Measurements from ENCODE around the gene C10orf71.

Gene C10orf71

DNA sequence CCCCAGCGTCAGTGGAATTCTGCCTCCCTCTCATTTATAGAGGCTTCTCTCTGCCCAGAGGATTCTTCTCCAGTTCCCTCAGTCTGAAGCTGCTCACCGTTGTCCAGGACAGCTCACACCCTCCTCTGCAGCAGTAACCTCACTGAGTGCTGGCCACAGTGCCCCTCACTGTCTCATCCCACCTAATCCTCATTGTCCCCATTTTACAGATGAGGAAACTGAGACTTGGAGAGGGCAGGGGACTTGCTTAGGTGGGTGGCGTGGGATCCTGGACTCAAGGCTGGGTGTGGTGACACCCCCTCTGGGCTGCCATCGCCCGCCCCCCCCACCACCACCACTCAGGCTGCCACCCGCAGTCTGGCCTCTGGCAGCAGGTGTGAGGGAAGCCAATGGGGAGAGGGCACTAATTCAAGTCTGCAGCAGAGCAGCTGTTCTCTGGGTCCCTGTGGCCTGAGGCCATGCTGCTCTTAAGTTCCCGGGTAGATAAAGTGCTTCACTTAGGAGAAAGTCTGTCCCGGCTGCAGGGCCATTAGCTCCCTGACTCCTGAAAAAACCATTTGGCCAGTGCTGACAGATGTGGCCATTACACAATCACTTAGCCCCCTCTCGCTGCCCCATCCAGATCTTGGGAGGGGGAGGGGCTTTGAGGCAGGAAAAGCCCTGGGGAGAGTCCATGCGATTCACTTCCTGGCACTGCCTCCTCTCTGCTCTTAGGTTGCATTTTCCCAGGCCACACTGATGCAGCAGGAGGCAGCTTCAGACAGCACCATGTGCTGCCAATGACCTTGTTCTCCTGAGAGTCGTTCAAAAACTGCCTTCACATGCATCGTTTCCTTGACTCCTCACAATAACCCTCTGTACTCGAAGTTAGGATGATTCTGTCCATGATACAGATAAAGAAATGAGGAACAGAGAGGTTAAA, 60.6 kb downstream of the C10orf71 start:
- peak; percentile 88 for DNase-seq (ENCODE audit: low read depth, low spot score)

DNA sequence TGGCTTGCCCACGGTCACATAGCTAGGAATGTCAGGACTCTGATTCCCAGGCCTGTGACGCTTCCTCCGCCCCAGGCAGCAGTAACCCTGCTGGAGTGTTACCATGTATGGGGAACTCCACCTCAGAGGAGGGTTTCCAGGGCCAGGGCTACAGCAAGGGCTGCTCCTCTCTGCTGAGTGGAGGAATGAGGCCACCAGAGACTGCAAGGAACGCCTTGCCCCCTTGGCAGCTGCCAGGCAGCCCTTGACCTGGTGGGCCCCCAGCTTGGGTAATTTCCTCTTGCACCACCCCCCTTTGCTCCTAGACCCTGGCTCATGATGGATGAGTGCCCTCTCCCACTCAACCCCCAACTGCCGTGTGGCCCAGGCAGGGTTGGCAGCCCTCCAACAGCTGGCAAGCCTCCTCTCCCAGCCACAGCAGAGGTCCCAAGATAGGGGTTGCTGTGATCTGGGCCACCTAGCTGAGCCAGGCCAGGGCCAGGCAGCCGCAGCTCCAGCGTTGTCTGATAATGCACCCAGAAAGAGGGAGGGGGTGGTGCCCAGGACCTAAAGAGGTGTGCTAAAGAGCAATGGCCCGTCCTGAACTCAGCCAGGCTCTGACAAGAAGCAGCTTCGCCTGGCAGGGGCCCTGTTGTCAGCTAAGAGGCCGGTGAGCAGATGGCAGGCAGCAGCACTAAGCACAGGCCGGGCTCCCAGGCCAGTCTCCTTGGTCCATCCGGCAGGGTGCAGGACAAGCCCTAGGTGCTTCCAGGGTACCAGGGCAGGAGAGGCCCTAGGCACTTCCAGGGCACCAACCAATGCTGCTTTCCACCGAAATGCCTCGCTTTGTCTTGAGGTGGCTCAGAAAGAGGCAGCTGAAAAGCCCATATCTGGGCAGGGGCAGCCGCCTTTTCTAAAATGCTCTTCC, 61.6 kb downstream of the C10orf71 start:
- no peak for DNase-seq (ENCODE audit: low read depth, low spot score)

DNA sequence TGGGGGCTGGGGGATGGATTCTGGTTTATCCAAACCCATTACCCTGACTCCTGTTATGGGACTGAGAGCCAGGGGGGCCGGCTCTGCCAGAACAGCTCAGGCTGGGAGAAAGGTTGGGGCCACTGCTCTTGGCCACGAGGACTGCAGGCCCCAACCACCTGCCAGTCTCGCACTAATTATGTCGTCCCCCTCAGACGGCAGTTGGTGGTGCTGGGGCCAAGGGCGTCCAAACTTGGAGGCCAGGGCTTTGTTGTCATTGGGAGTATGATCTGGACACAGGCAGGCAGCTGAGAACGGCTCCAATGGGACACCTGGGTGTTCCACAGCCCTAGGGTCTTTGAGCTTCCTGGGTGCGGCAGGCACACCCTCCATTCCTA, 62.2 kb downstream of the C10orf71 start:
- no peak for DNase-seq (ENCODE audit: low read depth, low spot score)

DNA sequence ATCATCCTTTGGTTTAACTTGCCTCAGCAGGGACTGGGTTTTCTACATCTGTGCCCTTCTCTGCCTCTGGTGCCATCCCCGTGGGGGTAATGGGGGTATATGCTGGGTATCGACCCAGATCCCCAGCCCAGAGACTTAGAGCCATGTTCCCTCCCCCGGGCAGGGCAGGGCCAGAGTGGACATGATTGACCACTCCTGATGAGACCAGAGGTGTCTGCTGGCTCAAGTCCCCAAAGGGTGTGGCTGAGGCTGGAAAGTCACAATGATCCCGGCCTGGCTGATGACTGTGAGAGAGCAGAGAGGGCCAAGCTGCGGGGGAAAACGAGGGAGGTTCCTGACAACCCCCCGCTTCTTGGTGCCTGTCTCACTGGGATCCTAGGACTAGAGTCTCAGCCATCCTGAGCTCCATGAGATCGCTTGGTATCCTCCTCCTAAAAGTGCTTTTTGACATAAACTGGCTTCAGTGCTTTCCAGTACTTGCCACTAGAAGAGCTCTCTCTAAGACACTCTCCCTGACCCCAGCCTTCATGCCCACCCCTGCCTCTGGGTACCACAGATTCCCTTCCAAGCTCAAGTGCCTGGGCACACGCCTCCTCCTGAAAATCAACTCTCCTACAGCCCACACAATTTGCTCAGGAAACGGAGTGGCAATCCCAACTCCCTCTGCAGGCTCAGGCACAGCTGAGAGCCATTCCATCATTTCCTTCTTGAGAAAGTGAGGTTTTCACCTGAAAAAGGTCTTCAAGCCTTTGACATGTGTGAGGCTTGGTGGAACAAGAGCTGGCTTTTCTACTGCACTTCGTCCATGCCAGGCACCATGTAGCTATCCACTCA, 63.0 kb downstream of the C10orf71 start:
- DNase-seq (ENCODE audit: low read depth, low spot score) = no peak

DNA sequence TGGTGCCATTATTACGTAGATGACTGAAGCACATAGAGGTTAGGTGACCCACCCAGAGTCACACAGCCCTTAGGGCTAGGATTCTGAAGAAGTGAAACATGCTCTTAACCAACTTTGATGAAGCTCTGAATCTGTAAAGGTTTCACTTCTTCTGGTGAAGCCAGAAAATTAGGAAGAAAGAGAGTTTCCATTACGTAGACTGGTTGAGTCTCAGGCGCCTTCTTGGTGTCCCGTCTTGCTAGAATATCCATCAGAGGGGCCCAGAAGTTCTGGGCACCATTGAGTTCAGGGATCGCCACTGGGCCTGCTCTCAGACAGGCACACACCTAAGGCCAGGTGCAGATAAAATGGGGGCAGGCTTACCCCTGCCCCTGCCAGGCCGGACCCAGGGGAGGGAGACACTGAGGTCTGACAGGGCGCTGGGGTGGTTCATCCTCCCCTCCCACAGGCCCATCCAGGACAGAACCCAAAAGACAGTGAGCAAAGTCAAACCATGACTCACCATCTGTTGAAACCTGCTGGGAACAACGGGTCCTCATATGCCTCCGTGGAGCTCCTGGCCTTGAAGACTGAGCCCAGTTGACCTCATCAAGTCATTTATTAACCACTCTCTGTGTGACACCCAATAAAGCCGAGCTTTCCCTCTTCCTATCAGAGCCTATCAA, 63.8 kb downstream of the C10orf71 start:
- no peak for DNase-seq (ENCODE audit: low read depth, low spot score)

DNA sequence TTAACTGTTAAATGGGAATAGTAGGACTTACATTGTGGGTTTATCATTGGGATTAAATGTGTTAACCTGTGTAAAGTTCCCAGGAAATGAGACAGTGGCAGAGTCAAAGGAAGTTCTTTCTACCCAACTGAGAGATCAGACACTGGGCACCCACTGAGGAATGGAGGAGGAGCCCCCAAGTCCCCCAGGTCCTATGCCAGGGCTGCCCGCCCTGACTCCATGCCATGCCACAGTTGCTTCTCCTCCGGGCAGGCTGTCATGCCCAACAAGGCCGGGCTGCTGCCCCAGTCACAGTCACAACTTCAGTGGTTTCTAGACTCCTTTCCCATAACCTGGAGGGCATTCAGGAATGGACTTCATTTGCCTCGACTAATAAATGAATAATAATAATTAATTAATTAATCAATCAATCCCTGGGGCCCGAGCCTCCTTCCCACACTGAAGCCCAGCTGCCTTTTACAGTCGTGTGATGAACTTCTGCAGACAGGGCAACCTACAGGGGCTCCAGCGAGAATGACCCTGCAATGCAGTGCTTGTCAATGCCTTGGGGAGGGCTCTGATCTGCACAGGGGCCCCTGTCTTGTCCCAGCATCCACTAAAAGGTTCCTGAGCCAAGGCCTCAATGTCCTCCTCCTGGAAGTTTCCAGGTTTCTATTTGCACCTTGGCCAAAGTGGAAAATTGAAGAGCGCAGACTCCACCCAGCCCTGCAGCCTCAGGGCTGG, 64.5 kb downstream of the C10orf71 start:
- no peak for DNase-seq (ENCODE audit: low read depth, low spot score)

DNA sequence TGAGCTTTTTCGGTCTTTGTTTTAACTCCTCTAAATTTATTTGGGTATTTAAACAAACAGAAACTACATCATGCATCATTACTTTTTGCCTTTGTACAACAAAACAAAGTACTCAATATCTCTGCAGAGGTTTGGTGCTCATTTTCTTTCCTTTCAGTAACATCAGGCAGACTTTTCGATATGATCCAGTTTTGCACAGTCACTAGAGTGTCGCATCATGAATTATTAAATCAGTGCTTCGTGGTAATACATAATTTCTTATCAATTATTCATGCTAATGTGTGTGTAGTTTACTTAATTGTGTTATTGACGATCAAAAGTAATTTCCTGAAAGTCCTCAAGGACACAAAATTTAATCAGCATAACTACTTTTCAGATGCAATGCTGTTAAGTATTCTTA, 65.1 kb downstream of the C10orf71 start:
- DNase-seq (ENCODE audit: low read depth, low spot score) = no peak

DNA sequence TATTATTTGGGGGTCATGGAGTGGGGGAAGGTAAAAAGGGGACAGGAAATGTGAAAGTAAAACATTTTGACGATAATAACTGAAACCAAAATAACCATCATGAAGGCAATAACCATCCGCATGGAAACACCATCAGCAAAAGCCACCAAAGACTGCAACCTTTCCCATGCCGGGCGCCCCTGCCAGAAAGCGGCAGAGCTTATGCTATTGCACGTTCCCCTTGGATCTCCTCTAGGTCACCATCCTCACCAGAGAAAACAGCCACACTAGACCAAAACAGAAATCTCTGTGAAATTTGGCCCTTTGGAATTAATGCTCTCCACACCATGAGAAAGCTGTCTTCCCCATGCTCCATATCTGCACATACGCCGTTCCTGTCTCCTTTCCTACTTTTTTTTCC, 65.8 kb downstream of the C10orf71 start:
- no peak for DNase-seq (ENCODE audit: low read depth, low spot score)

DNA sequence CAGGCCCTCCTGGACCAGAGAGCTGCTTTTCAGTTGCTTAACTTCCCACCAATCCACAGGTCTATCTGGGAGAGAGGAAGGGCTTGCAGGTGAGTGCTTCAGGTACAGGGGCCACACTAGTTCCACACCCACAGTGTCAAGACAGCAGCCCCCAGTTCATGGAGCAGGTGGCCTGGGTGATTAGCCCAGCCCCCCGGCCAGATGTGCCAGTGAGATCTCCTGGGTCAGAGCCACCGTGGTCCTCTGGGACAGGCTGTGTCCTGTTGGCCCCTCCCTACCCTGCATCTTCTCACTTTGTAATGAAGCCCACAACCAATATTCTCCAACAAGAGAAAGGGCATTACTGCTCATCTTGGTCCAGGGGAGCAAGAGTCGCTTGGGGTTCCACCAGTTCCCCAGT, 66.3 kb downstream of the C10orf71 start:
- DNase-seq (ENCODE audit: low read depth, low spot score) = no peak

DNA sequence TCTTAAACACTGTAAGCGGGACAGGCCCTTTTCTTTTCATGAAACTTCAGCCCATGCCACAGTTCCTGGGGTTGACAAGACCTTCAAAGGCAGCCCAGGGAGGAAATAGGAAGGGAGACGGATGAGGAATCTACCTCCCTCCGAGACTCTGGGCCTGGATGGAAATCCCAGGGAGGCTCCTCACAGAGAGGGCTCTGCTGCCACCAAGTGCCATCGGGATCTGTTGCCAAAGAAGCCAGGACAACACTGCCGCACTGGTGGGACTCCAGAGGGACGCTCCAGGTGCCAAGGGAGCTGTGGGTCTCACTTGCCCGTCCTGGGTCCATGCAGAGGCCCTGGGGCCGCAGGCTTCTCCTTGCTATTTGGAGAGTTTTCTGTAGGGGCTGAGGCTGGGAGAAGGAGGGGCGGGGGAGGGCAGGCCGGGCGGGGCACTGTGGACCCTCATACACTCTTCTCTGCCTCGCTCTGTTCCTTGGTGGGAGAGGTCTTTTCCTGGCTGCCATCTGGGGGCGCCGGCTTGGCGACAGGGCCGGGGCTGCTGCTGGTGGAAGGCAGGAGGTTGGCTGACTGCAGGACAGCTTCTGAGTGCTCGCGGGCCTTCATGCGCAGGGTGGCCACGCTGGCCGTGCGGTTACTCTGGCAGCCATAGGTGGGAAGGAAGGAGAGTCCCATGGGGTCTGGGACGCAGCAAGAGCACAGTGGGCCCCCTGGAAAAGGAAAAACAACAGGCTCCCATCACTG, 66.9 kb downstream of the C10orf71 start:
- DNase-seq (ENCODE audit: low read depth, low spot score) = no peak

DNA sequence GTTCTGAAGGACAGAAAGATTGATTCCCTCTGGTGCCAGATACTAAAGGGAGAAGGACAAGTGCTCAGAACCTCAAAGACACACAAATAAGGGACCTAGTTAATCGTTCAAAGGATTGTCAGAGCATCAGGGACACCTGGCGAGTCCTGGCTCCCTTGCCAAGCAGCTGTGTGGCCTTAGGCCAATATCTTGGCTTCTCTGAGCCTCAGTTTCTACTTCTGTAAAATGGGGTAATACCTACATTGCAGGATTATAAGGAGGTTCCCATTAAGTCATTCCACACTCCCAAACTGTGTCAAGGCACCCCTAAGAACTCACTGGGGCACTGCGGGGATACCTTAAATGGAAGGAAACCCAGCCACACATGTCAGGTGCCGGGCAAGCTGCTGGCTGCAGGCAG, 67.5 kb downstream of the C10orf71 start:
- DNase-seq (ENCODE audit: low read depth, low spot score) = no peak

DNA sequence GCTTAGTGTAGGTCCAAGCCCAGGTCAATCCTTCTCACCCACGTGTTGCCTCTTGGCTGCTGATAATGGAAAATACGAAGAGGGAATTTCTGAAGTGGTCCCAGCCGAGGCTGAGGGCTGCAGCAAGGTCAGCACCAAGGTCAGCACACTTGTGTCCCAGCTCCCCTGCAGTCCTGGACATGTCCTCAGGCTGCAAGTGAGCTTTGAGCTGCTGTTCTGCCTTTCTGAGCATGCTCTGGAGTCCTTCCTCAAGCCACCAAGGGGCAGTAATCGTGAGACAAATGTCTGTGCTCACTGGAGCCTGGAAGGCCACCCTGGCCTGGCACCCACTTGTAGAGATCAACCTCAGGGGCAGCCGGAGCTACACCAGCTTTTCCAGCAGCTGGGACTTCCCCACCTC, 68.6 kb downstream of the C10orf71 start:
- DNase-seq (ENCODE audit: low read depth, low spot score) = no peak

DNA sequence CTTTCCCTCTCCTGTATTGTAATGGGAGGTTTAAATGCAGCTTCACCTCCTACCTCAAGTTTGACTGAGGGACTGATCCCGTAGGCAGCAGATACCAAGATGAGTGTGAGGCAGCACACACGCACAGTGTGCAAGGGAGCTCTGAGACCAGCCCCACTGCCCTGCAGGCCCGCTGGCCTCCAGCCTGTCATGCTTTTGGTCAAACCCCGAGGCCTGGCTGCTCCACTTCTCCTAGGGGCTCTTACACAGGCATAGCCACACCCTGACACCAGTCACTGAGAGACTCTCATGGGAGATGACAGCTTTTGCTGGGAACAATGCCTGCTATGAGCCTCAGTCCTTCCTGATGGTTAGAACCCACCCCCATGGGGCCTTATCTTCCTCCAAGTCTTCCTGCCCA, 69.3 kb downstream of the C10orf71 start:
- DNase-seq (ENCODE audit: low read depth, low spot score) = no peak

DNA sequence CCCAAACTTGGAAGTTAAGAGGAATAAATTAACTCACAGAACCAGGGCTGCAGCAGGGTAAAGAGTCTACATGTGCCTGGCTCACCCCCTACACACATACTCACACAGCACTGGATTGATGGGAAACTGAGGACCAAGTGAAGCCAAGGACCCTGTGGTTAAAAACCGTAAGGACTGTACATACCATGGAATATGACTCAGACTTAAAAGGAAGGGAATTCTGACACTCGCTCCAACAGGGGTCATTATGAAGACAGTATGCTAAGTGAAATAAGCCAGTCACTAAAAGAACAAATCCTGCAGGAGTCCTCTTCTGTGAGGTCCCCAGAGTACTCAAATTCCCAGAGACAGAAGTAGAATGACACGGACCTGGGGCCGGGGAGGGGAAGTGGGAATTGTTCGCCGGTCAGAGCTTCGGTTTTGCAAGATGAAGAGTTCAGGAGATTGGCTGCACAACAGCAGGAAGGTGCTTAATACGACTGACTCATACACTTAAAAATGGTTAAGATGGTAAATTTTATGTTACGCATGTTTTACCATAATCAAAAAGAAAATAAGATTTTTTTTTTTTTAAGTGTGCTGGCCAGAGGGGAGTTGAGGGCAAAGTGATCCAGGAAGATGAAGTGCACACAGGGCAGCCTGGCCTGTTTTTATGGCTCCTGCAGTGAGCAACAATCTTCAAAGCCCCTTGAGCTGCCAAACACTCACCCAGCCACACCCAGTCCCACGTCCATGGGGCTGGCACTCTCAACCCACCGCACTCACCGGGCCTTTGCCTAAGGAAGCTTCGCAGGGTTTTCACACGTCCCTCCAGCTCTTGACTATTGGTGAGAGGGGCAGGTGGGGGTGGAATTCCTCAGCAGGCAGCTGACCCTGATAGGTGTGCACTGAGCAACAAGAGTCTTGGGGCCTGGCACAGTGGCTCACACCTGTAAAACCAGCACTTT, 70.5 kb downstream of the C10orf71 start:
- DNase-seq (ENCODE audit: low read depth, low spot score) = peak; percentile 55

DNA sequence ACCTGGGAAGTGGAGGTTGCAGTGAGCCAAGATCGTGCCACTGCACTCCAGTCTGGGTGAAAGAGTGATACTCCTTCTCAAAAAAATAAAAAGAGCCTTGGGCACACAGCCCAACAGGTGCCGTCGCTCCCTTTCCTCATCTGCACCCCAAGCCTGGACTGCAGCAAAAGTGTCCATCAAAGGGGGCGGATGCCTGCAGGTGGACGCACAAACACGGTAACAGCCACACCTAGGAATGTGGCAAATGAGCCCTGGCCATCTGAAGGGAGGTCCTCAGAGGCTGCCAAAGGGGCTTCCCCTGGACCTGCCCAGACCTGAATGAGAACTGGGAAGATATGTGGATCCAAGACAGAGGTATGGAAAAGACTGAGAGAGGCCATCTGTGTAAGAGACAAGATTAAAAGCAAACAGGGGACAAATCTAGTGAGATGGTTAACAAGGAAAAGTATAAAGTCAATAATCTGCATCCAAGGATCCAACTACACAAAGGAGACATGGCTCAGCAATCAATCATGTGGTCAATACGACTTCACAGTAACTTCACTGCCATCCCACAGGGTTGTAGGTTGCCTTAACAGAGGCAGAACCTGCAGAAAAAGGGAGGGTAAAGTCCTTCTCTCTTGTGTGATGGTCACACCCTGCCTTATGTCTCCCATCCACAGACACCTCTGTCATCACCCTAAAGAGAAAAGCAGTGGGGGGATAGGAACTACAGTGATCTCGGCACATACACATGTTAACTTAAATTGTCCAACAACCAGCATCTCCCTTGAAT, 71.5 kb downstream of the C10orf71 start:
- no peak for DNase-seq (ENCODE audit: low read depth, low spot score)

DNA sequence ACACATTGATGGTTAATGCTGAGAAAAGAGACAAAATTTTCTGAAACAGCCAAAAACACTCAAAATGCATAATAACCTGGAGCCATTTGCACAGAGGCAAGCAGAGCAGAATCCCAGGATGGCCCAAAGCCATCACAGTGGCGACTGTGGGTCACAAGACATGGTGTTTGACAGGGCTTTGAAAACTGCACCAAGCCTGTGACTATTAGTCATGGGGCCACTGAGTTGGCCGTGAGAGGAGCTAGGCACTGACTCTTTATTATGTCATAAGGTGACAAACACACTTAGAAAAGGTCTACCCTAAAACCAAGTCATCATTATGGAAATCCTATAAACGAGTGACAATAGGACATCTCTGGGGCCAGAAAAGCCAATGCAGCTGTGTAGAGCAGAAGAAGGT, 73.0 kb downstream of the C10orf71 start:
- DNase-seq (ENCODE audit: low read depth, low spot score) = no peak

DNA sequence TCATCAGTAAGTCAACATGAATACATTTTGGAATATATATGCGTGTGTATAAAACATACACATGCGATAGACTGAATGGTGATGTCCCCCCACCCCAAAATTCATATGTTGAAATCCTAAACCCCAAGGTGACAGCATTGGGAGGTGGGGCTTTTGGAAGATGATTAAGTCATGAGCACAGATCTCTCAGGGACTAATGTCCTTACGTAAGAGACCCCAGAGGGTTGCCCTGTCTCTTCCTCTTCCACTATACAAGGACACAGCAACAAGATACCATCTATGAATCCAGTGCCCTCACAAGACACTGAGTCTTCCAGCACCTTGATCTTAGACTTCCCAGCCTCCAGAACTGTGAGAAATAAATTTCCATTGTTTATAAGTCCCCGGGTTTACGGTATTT, 74.4 kb downstream of the C10orf71 start:
- no peak for DNase-seq (ENCODE audit: low read depth, low spot score)

DNA sequence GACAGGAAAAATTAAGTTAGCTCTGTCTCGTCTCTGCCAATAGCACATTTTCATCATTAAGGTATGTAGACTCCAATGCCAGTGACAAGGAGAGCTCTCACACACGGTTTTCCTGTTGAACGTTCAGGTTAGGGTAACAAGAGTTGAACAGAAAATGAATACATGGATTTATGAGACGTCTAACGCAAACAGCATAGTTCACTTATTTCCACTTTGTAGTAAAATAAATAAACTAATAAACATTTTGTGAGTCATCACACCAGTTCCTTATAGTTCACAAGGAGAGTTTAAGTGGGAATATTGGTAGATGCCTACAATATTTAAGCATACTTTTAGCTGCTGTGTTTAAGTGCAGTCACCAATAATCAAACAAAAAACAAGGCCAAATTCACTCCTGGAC, 75.8 kb downstream of the C10orf71 start:
- DNase-seq (ENCODE audit: low read depth, low spot score) = no peak

All from smooth muscle cell of the brain vasculature (primary cell).